Right kidney (tissue), 1 donor: ENCODE measurements around the gene RPS29.
A peak's percentile ranks its signal among the peaks of the same experiment; 100 is the strongest.
"Not testable (repeated sequence)": the region's sequence is repeated elsewhere in the genome, so short reads cannot be mapped to it uniquely, and the experiment has no call there.

Experiments
- DNase-seq: peaks from one replicate; pipeline ENCODE4 v3.0.0-alpha.2; 2016

RPS29 gene

DNA sequence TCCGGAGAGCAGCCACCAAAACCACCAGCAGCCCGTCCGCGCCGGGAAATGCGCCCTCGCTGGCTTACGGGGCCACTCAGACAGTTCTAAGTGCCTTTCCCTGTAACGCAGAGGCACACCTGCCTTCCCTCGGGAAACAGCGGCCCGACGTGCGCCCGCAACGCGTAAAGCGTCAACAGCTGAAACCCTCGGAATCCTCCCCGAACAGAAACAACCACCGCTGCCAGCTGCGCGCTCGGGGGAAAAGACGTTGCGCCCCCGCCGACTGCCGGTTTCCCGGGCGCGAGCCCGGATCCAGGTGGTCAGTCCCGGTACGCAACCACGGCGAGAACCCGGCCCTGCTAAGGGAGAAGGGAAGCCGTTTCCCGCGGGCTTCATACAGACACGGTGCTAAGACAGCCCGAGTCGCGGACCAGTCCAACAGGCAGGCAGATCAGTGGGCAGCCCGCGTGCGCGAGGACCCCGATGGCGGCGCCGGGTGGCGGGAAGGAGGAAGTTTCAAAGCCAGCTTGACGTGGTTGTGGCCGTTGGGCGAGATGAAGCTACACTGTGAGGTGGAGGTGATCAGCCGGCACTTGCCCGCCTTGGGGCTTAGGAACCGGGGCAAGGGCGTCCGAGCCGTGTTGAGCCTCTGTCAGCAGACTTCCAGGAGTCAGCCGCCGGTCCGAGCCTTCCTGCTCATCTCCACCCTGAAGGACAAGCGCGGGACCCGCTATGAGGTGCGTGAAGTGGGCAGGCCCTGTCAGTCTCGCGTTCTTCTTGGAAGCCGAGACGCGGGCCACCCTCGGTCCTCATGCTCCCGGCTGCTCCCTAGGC is 12.5 kb upstream of the RPS29 start, which contains the start of gene LRR1:
Gene LRR1, plus strand, starts transcription at position 456 of the 816 bp plus-strand sequence. Its CDS starts 81 bp downstream, at position 537.
- DNase-seq, result peak; percentile 99

DNA sequence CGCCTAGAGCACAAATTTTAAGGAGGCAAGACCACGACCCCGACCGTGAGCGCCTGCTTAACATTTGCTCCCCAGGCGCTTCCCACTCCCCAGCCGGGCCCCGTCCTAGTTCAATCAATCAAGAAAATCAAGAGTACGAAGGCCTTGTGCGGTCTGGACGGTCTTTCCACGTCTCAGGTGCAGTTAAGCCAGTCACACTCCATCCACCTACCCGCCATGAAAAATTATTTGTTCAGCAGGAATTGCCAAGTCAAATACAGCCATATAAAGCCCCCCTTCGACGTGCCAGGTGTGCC is 12.0 kb upstream of the RPS29 start:
- DNase-seq, result no peak

DNA sequence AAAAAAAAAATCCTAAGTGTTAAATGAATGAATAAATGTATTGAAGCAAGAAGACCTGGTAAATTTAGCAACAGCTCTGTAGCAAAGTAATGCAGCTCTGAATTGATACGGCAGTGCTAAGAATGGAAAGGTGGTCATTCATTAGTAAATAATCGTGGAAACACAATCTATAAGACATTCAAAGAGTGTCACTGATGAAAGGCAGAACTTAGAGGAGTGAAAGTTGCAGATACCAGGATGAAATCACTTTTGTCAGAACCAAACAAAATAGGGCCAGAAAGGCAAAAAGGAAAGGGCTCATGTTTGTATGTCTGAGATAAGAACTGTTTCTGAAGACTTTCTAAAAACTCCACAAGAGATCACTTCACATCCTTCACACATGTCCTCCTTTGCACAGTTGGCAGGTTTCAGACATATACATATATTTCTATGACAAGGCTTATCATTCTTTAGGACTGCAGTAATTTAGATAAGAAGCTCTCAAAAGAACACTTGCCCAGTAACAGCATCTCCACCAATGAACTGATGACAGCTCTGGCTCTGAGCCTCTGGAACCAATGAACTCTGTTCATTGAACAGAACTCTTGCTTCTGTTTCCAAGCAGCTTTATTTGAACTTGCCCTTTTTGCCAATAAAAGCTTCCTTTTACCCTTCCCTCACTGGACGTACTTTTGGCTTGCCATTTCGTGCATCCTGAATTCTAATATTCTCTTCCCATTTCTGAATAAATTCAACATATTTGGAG is 8.3 kb upstream of the RPS29 start:
- DNase-seq, result no peak

DNA sequence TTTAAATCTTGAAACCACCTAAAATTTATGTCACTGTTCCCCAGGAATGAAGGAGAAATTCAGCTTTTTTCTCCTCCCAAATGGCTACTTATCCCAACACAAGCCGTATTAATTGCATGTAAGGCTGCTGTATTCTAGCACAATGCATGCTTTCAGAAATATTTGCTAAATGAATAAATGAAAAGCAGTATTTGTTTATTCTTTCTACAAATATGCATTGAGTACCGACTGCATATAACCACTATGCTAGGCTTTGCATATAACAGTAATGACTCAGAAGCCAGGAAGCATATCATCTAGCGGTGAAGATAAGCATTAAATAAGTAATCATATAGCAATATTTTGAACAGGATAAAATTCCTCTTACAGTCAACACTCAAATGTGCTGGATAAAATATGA is 6.8 kb upstream of the RPS29 start:
- DNase-seq, result no peak

DNA sequence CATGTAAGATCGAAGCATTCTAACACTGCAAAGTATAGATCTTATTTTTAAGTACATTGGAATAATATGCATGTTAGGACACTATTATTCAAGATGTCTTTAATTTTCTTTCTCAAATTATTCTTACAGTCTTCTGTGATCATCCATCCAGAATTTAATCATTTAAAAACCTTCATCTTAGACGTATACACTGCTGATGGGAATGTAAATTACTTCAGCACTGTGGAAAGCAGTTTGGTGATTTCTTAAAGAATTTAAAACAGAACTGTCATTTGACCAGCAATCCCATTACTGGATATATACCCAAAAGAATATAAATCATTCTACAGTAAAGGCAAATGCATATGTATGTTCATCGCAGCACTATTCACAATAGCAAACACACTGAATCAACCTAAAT is 3.2 kb upstream of the RPS29 start:
- DNase-seq, result no peak

DNA sequence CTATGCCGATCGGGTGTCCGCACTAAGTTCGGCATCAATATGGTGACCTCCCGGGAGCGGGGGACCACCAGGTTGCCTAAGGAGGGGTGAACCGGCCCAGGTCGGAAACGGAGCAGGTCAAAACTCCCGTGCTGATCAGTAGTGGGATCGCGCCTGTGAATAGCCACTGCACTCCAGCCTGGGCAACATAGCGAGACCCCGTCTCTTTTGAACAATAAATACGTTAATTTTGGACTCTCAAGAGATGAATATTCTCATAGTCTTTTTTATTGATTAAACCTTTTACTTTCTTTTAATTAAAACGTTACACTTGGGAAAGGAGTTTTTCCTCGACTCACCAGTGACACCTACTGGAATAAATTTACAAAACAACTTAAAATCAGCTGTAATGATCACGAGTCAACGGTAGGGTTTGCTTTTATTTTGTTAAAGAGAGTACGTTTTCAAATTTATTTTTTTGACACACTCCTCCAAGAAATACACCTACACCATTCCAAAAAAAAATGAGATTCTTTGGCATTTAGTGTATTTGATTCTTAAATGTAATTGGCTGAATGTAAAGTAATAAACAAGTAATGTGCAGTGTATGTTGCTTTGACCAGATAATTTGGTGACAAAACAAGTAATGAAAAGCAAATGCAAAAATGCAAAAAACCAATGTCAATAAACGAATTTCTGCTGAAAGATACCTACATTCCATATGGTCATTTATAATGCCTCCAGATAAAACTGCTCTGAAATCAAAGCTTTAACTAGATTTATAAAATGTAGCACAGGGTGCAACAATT is 687 bp upstream of the RPS29 start:
- DNase-seq, result peak; percentile 76

DNA sequence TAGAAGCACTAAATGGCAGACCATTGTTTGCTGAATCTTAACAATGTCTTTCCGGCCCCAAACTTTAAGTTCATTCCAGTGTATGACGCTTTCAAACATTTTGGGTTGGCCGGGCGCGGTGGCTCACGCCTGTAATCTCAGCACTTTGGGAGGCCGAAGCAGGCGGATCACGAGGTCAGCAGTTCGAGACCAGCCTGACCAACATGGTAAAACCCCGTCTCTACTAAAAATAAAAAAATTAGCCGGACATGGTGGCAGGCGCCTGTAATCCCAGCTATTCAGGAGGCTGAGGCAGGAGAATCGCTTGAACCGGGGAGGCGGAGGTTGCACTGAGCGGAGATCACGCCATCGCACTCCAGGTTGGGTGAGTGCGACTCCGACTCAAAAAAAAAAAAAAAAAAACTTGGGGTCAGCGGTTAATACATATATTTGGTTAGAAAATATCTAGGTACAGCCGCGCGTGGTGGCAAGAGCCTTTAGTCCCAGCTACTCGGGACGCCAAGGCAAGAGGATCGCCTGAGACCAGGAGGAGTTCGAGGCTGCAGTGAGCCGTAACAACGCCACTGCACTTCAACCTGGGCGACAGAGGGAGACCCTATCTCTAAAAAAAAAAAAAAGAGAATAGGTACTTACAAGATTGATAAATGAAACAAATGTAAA is 1.1 kb downstream of the RPS29 start:
- not testable (repeated sequence) for DNase-seq

DNA sequence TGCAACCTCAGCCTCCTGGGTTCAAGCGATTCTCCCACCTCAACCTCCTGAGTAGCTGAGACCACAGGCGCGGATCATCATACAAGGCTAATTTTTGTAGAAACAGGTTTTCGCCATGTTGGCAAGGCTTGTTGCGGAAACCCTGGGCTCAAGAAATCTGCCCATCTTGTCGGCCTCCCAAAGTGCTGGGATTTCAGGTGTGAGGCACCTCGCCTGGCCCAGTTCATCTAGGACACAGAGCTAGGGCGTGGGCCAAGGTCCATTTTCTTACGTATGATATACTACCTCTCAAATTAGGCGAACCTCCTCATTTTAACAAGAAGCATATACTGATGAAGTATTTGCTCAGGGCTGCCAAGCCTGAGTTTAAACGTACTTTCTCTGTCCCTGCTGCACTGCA is 2.1 kb downstream of the RPS29 start:
- DNase-seq, result no peak

DNA sequence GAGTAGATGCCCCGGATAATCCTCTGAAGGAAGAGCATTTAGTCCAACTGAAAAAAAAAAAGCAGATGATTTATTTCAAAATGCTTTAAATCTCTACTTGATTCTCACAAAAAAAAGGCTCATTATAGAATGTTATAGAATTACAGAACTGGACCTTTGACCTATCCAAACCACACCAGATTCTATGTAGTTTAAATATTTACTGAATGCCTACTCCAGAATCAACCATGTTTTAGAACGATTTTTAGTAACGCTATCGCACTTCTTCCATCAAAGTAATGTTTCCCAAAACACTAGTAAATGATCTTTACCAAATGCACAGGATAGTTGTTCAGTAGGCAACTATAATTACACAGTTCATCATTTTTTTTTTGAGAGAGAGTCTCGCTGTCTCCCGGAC is 2.6 kb downstream of the RPS29 start:
- no peak for DNase-seq

DNA sequence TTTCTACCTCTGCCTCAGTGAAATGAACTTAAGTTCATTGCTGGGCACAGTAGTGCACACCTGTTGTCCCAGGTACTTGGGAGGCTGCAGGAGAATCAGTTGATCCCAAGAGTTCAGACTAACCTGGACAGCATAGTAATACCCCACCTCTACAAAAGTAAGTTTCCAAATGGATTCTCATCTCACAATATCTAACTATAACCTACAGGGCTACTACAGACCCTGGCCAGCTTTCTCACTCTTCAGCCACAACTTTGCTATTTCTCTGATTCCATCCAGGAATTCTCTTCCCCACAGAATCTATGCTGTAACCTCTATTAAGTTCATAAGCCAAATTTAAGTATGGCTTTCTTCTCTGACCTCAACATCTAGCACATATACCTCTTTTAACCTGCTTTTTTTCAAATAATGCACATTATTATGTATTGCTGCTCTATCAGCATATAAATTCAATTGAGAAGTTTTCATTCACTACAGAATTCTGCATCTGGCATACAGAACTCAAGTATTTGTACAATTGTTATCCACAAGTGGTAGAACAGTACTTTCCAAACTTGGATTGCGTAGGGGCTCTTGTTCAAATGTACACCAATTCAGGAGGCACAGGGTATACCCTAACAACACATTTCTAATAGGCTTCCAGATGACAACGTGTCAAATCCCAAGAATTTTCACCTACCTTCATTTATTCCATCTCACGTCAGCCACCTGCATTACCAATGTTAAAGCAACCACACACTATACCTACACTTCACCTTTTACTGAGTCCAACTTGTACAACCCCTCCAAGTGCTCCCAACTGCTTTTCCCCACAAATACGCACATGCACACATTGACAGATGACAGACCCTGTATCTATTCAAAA is 3.8 kb downstream of the RPS29 start:
- no peak for DNase-seq

DNA sequence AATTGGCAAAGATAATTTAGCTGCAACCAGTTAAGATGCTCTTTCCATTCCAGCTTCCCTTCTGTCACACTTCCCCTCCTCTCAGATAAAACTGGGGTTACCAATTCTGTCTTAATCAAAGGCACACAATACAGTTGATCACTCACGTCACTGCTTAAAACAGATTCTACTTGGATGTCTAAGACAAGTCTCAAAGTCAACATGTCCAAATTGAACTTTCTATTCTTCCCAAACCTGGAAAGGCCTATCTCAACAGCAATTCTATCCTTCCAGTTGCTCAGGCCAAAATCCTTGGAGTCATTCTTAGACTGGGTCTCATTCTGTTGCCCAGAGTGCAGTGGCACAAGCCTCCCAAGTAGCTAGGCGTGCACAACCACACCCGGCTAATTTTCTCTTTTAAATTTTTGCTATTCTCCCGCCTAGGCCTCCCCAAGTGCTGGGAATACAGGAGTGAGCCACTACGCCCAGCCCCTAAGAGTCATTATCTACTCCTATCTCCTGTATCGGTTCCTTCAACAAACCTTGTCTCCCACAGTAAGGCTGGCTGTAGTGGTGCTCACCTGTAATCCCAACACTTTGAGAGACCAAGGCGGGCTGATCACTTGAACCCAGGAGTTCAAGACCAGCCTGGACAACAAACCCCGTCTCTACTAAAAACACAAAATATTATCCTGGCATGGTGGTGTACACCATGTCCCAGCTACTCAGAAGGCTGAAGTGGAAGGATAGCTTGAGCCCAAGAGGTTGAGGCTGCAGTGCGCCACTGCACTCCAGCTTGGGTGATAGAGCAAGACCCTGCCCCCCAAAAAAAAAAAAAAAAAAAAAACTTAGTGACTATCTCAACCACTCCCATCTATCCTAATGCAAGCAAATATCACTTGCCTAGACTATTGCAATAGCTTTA is 4.7 kb downstream of the RPS29 start:
- DNase-seq, result no peak

DNA sequence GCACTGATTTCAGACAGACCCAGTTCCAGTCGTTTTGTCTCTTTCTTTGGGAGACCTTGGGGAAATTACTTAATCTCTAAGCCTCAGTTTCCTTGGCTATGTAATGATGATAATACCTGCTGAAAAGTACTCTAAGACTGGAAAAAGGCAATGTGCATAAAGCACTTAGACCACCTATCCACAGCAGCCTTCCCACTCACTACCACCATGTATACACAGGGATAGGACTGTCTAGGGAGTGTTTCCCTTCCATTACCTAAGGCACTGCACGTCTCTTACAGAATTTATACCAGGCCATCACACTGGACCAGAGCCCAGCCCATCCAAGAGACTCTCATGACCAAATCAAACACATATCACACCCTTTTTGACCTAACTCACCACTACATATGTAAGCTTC is 6.3 kb downstream of the RPS29 start:
- no peak for DNase-seq

DNA sequence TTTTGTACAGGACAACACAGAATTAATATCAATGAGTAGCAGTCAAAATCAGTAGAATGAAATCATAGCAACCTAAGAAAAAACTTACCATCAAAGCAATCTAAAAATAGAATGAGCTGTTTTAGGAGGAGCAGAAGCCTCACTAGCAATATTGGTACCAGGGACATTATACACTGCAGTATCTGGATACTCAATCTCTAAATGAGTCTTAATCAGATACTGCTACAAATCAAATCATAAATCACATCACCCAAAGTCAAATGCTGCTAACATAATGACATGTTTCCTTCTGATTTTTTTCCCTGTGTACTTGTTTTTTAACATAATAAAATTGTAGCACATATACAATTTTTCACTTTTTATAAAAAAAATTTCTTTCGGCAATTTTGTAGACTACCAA is 8.0 kb downstream of the RPS29 start:
- no peak for DNase-seq

DNA sequence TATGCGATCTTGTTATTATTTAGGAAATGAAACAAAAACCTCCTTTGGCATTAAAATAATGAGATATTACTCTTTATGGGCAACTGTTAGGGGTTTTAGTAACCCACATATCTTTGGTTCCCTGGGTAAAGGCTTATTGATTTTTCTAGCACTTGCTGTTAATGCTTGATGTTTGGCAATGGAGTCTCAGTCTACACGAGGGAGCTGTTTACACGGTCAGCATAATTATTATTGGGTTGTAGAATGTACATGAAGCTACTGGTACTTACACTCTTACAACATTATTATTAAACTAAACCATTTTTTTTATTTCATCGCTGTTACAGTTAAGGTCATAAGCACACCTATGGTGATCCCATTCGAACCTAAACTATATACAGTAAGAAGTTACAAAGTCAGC is 12.1 kb downstream of the RPS29 start:
- no peak for DNase-seq

DNA sequence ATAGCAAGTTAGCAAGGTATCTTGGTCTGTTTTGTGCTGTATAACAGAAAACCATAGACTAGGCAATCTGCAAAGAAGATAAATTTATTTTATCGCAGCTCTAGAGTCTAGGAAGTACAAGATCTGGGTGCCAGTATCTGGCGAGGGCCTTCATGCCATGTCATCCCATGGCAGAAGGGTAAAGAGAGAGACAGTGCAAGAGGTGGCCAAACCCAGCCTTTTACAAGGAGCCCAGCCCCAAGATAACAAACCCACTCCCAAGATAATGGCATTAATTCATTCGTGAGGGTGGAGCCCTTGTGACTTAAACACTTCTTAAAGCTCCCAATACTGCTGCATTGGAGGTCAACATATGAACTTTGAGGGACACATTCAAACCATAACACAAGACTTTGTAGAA is 16.9 kb downstream of the RPS29 start:
- DNase-seq, result no peak

DNA sequence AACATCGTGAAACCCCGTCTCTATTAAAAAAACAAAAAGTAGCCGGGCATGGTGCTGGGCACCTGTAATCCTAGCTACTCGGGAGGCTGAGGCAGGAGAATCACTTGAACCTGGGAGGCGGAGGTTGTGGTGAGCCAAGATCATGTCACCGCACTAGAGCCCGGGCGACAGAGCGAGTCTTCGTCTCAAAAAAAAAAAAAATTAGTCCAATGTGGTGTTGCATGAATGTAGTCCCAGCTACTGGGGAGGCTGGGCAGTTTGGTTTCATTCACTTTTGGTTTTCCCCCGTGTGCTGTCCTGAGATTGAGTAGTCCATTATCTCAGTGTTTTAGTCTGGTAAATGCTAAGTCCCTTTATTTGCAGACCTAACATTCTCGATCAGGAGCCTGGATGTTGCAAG is 19.5 kb downstream of the RPS29 start:
- no peak for DNase-seq

DNA sequence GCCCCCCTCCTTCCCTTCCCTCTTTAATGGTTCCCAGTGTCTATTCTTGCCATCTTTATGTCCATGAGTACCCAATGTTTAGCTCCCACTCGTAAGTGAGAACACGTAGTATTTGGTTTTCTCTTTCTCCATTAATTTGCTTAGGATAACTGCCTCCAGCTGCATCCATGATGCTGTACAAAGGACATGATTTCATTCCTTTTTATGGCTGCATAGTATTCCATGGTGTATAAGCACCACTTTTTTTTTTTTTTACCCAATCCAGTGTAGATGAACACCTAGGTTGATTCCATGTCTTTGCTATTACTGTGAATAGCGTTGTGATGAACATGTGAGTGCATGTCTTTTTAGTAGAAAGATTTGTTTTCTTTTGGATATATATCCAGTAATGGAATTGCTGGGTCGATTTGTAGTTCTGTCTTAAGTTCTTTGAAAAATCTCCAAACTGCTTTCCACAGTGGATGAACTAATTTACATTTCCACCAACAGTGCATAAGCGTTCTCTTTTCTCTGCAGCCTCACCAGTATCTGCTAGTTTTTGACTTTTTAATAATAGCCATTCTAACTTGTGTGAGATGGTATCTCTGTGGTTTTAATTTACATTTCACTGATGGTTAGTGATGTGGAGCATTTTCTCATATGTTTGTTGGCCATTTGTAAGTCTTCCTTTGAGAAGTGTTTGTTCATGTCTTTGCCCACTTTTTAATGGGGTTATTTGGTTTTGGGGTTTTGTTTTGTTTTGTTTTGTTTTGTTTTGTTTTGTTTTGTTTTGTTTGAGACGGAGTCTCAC is 26.0 kb downstream of the RPS29 start:
- DNase-seq, result no peak

DNA sequence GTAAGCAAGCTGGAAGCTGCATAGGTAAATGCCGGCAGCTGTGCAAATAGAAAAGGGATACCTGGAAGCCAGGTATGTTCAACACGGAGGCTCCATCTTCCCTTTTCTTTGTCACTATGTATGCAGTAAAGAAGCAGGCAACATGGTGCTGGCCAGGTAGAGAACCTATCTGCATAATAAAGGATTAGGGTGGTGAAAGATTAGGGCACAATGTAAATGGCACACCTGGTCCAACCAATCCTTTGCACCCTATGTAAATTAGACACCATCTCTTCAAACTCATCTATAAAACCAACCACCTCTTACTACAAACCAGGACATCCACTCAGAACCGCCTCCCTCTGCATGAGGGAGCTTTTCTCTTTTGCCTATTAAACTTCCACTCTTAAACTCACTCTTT is 32.3 kb downstream of the RPS29 start:
- DNase-seq, result no peak

DNA sequence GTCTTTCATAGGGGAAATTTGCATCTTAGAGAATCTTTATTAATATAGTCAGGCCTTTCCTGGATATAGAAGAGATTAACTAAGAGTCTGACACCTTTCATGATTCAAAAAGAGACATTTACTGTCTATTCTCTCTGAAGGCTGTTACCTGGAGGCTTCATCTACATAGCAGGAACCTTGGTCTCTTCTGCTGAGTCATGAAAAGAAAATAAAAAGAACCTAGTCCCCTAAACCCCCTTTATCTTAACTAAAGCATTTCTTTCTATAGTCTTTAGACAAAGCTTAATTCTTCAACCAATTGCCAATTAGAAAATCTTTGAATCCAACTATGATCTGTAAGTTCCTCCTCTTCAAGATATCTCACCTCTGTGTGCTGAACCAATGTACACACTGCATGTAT is 33.1 kb downstream of the RPS29 start:
- DNase-seq, result no peak

DNA sequence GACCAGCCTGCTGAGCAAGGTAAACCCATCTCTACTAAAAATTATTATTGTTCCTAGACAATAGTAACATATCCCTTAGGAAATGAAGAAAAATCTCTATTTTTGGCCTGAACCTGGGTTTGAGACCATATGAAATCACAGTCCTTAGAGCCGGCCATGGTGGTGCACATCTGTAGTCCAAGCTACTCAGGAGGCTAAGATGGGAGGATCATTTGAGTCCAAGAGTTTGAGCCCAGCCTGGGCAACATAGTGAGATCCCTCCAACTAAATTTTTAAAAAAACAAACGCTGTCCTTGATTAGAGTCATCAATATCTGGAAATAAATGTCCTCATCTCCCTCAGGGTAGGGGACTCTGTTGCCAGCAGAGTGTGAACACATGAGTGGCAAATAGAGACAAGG is 34.6 kb downstream of the RPS29 start:
- DNase-seq, result no peak
